K562 (cell line): ENCODE measurements around the gene FUT8. TPM values are rescaled to one million over a fixed set of nuclear protein-coding genes. Genes with fewer than 3 reads are reported as not detected.

Experiments used
- ATAC-seq: fragments of 200-7000 bp; cut with Tn5 transposase; 3 replicates; pipeline ENCODE4 v1.9.1; 2020; ENCODE audit warnings: moderate library complexity
- BruUV-seq: library from RNA; stranded (reverse); fragments of 400-500 nt; replicated peaks from 2 replicates; lab custom pipeline; 2021; lab: Mats Ljungman, UMichigan
- CTCF ChIA-PET: fragments of 300-600 bp; formaldehyde crosslinking; extraction: SDS; loops from one replicate; lab custom pipeline; 2021; ENCODE audit warnings: low intra/inter-chr PET ratio; lab: Yijun Ruan, JAX
- POLR2A ChIA-PET: fragments of 300-600, 350-650 bp; sonication (Branson Sonifier 250); formaldehyde crosslinking; extraction: SDS; loops from one replicate; lab custom pipeline; 2021; ENCODE audit warnings: antibody characterized with exemption, inconsistent platforms; lab: Yijun Ruan, JAX
- DNase-seq, 4 experiments: peaks; one replicate each; pipeline versions ENCODE4 v3.0.0 to v3.0.0-alpha.2; 2011 to 2018; ENCODE audit warnings: low spot score in 3 of 4, mixed read lengths in 3 of 4; ENCODE audit errors: extremely low read depth in 1 of 4
- FAIRE-seq: peaks from 2 replicates; lab custom pipeline; 2011; peaks lifted over from hg19 to GRCh38; lab: Jason Lieb, UNC
- H2AFZ ChIP-seq: 2 replicates; pipeline ENCODE4 v1.6.0; 2011; ENCODE audit warnings: low read depth, low read length, control low read depth, inconsistent platforms
- H3K27ac ChIP-seq: fragments of 200-600 bp; 3 replicates; pipeline ENCODE4 v1.8.0; 2011; ENCODE audit warnings: low read depth, mild to moderate bottlenecking, control low read depth, inconsistent platforms, low read length, moderate library complexity, mixed read lengths; ENCODE audit errors: extremely low read depth
- H3K27me3 ChIP-seq, 2 experiments: fragments of 300-600 bp in 1 of 2; 2 replicates in 1 of 2; 3 replicates in 1 of 2; pipeline versions ENCODE4 v1.6.0 to v1.8.0; 2011; ENCODE audit warnings: inconsistent platforms in 2 of 2, low read length in 2 of 2, mild to moderate bottlenecking in 1 of 2, mixed read lengths in 1 of 2, moderate library complexity in 1 of 2; ENCODE audit not compliant: control insufficient read depth in 2 of 2, insufficient read depth in 2 of 2
- H3K36me3 ChIP-seq: fragments of 300-600 bp; 3 replicates; pipeline ENCODE4 v1.8.0; 2011; ENCODE audit warnings: mild to moderate bottlenecking, low read length, inconsistent platforms; ENCODE audit not compliant: control insufficient read depth, insufficient read depth
- H3K4me1 ChIP-seq, 2 experiments: fragments of 200-600 bp in 1 of 2; replicated peaks in 1 of 2; 2 replicates in 1 of 2; 3 replicates in 1 of 2; pipeline versions ENCODE4 v1.5.1 to v1.8.0; 2011; ENCODE audit warnings: inconsistent platforms in 2 of 2, low read length in 2 of 2, mild to moderate bottlenecking in 1 of 2, mixed read lengths in 1 of 2, moderate library complexity in 1 of 2; ENCODE audit not compliant: control insufficient read depth in 2 of 2, insufficient read depth in 2 of 2
- H3K4me2 ChIP-seq: 2 replicates; pipeline ENCODE4 v1.6.1; 2011; ENCODE audit warnings: low read length, control low read depth, inconsistent platforms, mixed read lengths; ENCODE audit not compliant: insufficient read depth
- H3K4me3 ChIP-seq: fragments of 200-600 bp; sonication (generic), shearing (Covaris generic); 2 replicates; pipeline ENCODE4 v1.5.1; 2016; ENCODE audit warnings: control low read depth, inconsistent platforms
- H3K79me2 ChIP-seq: fragments of 200-600 bp; 3 replicates; pipeline ENCODE4 v1.8.0; 2011; ENCODE audit warnings: low read length, inconsistent platforms; ENCODE audit not compliant: control insufficient read depth, insufficient read depth
- H3K9ac ChIP-seq, 2 experiments: 2 replicates each; pipeline versions ENCODE4 v1.6.0 to v1.6.1; 2011; ENCODE audit warnings: low read depth in 2 of 2, low read length in 2 of 2, control low read depth in 1 of 2, inconsistent platforms in 1 of 2, mild to moderate bottlenecking in 1 of 2, mixed read lengths in 1 of 2; ENCODE audit not compliant: insufficient read depth in 1 of 2
- H3K9me1 ChIP-seq: one replicate; pipeline ENCODE4 v1.6.0; 2011; ENCODE audit warnings: inconsistent platforms, mild to moderate bottlenecking, low read length, moderate library complexity; ENCODE audit not compliant: control insufficient read depth, insufficient read depth
- H3K9me3 ChIP-seq: replicated peaks from 2 replicates; pipeline ENCODE4 v1.5.1; 2011; ENCODE audit warnings: low read depth, low read length, inconsistent platforms; ENCODE audit not compliant: control insufficient read depth, insufficient read depth
- H4K20me1 ChIP-seq: replicated peaks from 2 replicates; pipeline ENCODE4 v1.6.1; 2011; ENCODE audit warnings: low read length, inconsistent platforms, mixed read lengths; ENCODE audit not compliant: control insufficient read depth, insufficient read depth
- ARID2 ChIP-seq: fragments of 450-650 bp; IDR thresholded peaks from 2 replicates; pipeline ENCODE4 v1.6.1; 2017; ENCODE audit warnings: antibody characterized with exemption, mild to moderate bottlenecking
- ATF6 ChIP-seq: sonication (generic); formaldehyde crosslinking; IDR thresholded peaks from 2 replicates; pipeline ENCODE4 v1.4.0; 2020; ENCODE audit warnings: mild to moderate bottlenecking, missing genetic modification reagents
- DNMT1 ChIP-seq: fragments of 450-650 bp; IDR thresholded peaks from 2 replicates; pipeline ENCODE4 v1.6.1; 2016; ENCODE audit warnings: antibody characterized with exemption, mild to moderate bottlenecking
- FOSL1 ChIP-seq: fragments of 200-800 bp; sonication (Bioruptor generic); conservative IDR thresholded peaks from 2 replicates; pipeline ENCODE4 v1.6.1; 2016; ENCODE audit warnings: missing genetic modification characterization, missing compliant biosample characterization
- KDM5B ChIP-seq: fragments of 200-600 bp; sonication (generic); IDR thresholded peaks from 2 replicates; pipeline ENCODE4 v1.6.1; 2012; ENCODE audit warnings: low read depth, mild to moderate bottlenecking, moderate library complexity, low read length, control low read depth, inconsistent platforms; ENCODE audit not compliant: insufficient replicate concordance
- L3MBTL2 ChIP-seq: fragments of 450-650 bp; IDR thresholded peaks from 2 replicates; pipeline ENCODE4 v1.6.1; 2016; ENCODE audit warnings: mild to moderate bottlenecking, moderate library complexity
- MAFG ChIP-seq: fragments of 450-650 bp; conservative IDR thresholded peaks from 2 replicates; pipeline ENCODE4 v1.6.1; 2016; ENCODE audit warnings: missing genetic modification characterization, missing compliant biosample characterization
- MAX ChIP-seq: sonication (generic); formaldehyde crosslinking; IDR thresholded peaks from 2 replicates; pipeline ENCODE4 v1.9.0; 2022; ENCODE audit warnings: mild to moderate bottlenecking, missing genetic modification reagents
- NCOA1 ChIP-seq: fragments of 450-650 bp; IDR thresholded peaks from 2 replicates; pipeline ENCODE4 v1.6.1; 2016; ENCODE audit warnings: low read depth
- NR0B1 ChIP-seq: fragments of 450-650 bp; IDR thresholded peaks from one replicate; pipeline ENCODE4 v1.6.1; 2018; ENCODE audit warnings: mild to moderate bottlenecking, moderate library complexity; ENCODE audit not compliant: partially characterized antibody
- RHOXF2B ChIP-seq: fragments of 250-450 bp; sonication (Bioruptor Pico); conservative IDR thresholded peaks from 2 replicates; pipeline ENCODE4 v1.5.1; 2021
- SRF ChIP-seq, 2 experiments: fragments of 250-450, 450-650 bp in 1 of 2; sonication (Bioruptor Pico) in 1 of 2; sonication (generic) in 1 of 2; formaldehyde crosslinking; IDR thresholded peaks; 2 replicates each; pipeline versions ENCODE4 v1.5.0 to v1.5.1; 2020 to 2022; ENCODE audit warnings: mild to moderate bottlenecking in 1 of 2, missing genetic modification reagents in 1 of 2
- TCF7 ChIP-seq: sonication (generic); IDR thresholded peaks from 2 replicates; pipeline ENCODE4 v1.6.1; 2016; ENCODE audit warnings: antibody characterized with exemption, borderline replicate concordance
- ZBTB33 ChIP-seq: sonication (generic); formaldehyde crosslinking; IDR thresholded peaks from 2 replicates; pipeline ENCODE4 v1.8.1; 2023; ENCODE audit warnings: mild to moderate bottlenecking, missing genetic modification reagents
- ZNF41 ChIP-seq: fragments of 250-450 bp; sonication (Bioruptor Pico); conservative IDR thresholded peaks from 2 replicates; pipeline ENCODE4 v1.4.0; 2020; ENCODE audit warnings: mild to moderate bottlenecking
- ZNF445 ChIP-seq: fragments of 250-450 bp; sonication (Bioruptor Pico); IDR thresholded peaks from 2 replicates; pipeline ENCODE4 v1.4.0; 2020; ENCODE audit warnings: low read depth, mild to moderate bottlenecking, moderate library complexity
- ZNF511 ChIP-seq: sonication (generic); formaldehyde crosslinking; IDR thresholded peaks from 2 replicates; pipeline ENCODE4 v1.8.0; 2022; ENCODE audit warnings: mild to moderate bottlenecking, missing genetic modification reagents
- WGBS: fragments of 100-300 bp; shearing (Covaris generic); methylation state at CpG from one replicate; pipeline ENCODE4 v1.1.6; 2016; ENCODE audit warnings: low coverage, mixed read lengths; ENCODE audit not compliant: insufficient coverage; ENCODE audit errors: missing lambda C conversion rate; 5-methylcytosine and 5-hydroxymethylcytosine counted together
- in situ Hi-C: fragments of 300-500 bp; cut with MboI; formaldehyde crosslinking; loops from 4 replicates; pipeline ENCODE4 v1.15.0; 2018; ENCODE audit warnings: inconsistent platforms, mixed read lengths
- intact Hi-C: fragments of 100-400 bp; cut with micrococcal nuclease; formaldehyde crosslinking; loops from 2 replicates; pipeline ENCODE4 v1.14.2; 2022
- polyA plus RNA-seq, 8 experiments: library from polyadenylated mRNA; depleted of rRNA in 4 of 8; stranded (reverse) in 5 of 8; unstranded in 3 of 8; fragments of >200 nt; fragmentation: Nextera tagmentation in 2 of 8; fragmentation: Illumina TruSeq in 1 of 8; extraction: Ambion mirVana in 2 of 8; extraction: Trizol in 1 of 8; gene quantifications; 2 replicates each; pipeline versions ENCODE4 v1.2.1 to v1.2.3, GENCODE V29; 2011 to 2014; ENCODE audit warnings: inconsistent platforms in 1 of 8, missing spikeins in 1 of 8
- total RNA-seq, 7 experiments: library from RNA; depleted of rRNA in 6 of 7; stranded (reverse); fragments of >200 nt in 6 of 7; fragmentation: Illumina TruSeq in 2 of 7; extraction: Trizol in 2 of 7; gene quantifications; 2 replicates each; pipeline versions ENCODE4 v1.2.1 to v1.2.3, GENCODE V29; 2011 to 2021; ENCODE audit warnings: low replicate concordance in 1 of 7

The FUT8 gene
- total and polyA plus RNA-seq, 9 of the 15 experiments (the other 6 are each of a cell fraction or from before 2014, with no cell fraction given): 4.1 to 15.2 (median 7.8) TPM

GRCh38 chr14:65444230-65444629 is 31.7 kb downstream of the FUT8 start:
- Histone ChIP-seq H3K36me3 (no peaks in the 10 kb centered on the region), H3K4me2 (no peak overlapping the region), H3K9me3 (no peaks in the 10 kb centered on the region), H3K79me2 (peaks cover 5% of the 10 kb centered on the region; the same call in 2 of the 3 replicates), H3K9me1 (no peaks in the 10 kb centered on the region), H3K4me1 (peaks cover 0 to 4% of the 10 kb centered on the region in 2 experiments; a peak in 3 of 5 replicates), H3K27ac (no peak overlapping the region), H3K9ac (no peak overlapping the region), H3K4me3 (no peak overlapping the region), H2AFZ (no peak overlapping the region), H4K20me1 (no peaks in the 10 kb centered on the region), H3K27me3 (no peaks in the 10 kb centered on the region)
- 67% methylated on average over 1 of the region's 1 CpG for WGBS
- DNase-seq: no peak
- CTCF ChIA-PET: no interaction called here
- intact Hi-C loops (no loop called here), in situ Hi-C loops (no loop called here)
- BruUV-seq: no TSS peak
- ATAC-seq: no peak
- FAIRE-seq: no peak
- POLR2A ChIA-PET: no interaction called here
- TF ChIP-seq ZNF41 (CRISPR knock-in tag) (no peak), ARID2 (no peak), ZNF511 (CRISPR knock-in tag) (no peak), ATF6 (CRISPR knock-in tag) (no peak), RHOXF2B (CRISPR knock-in tag) (no peak), TCF7 (no peak), FOSL1 (no peak), KDM5B (no peak), DNMT1 (no peak), MAFG (tag) (no peak), NCOA1 (no peak), L3MBTL2 (no peak), MAX (no peak), ZNF445 (CRISPR knock-in tag) (no peak), NR0B1 (no peak), ZBTB33 (CRISPR knock-in tag) (no peak), SRF (CRISPR knock-in tag; IDR thresholded peaks at IDR 0.05) (no peak)
